GM10266 (cell line): ENCODE results near the gene MBL2.

ENCODE experiments used
- DNase-seq: peaks from one replicate; pipeline ENCODE4 v3.0.0; 2012; ENCODE audit errors: extremely low spot score
- TF ChIP-seq, protein P1 (sequence below): IDR thresholded peaks from 2 replicates; pipeline ENCODE4 v1.5.1; 2012; ENCODE audit warnings: mild to moderate bottlenecking, low read depth; ENCODE audit not compliant: control insufficient read depth, insufficient read depth; ENCODE audit errors: missing control alignments

MBL2 gene

DNA sequence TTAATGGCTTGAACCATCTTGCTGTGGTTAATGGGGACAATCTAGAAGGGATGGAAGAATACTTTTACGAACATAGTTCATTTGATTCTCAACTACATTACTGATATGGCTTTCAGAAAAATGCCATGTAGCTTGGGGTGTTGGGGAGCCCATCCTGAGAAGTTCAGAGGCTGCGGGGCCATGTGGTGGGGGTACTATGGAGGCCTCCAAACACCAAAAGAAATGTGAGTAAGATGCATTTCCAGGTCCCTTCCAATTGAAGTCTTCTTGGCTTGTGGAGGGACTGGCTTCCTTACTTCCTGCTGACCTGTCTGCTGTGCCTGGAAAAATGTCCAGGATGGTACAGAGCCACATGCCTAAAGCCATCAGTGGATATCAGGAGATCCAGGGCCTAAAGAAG is 1.6 kb upstream of the MBL2 start:
- TF ChIP-seq, protein P1, sequence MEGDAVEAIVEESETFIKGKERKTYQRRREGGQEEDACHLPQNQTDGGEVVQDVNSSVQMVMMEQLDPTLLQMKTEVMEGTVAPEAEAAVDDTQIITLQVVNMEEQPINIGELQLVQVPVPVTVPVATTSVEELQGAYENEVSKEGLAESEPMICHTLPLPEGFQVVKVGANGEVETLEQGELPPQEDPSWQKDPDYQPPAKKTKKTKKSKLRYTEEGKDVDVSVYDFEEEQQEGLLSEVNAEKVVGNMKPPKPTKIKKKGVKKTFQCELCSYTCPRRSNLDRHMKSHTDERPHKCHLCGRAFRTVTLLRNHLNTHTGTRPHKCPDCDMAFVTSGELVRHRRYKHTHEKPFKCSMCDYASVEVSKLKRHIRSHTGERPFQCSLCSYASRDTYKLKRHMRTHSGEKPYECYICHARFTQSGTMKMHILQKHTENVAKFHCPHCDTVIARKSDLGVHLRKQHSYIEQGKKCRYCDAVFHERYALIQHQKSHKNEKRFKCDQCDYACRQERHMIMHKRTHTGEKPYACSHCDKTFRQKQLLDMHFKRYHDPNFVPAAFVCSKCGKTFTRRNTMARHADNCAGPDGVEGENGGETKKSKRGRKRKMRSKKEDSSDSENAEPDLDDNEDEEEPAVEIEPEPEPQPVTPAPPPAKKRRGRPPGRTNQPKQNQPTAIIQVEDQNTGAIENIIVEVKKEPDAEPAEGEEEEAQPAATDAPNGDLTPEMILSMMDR: no peak
- DNase-seq: no peak

DNA sequence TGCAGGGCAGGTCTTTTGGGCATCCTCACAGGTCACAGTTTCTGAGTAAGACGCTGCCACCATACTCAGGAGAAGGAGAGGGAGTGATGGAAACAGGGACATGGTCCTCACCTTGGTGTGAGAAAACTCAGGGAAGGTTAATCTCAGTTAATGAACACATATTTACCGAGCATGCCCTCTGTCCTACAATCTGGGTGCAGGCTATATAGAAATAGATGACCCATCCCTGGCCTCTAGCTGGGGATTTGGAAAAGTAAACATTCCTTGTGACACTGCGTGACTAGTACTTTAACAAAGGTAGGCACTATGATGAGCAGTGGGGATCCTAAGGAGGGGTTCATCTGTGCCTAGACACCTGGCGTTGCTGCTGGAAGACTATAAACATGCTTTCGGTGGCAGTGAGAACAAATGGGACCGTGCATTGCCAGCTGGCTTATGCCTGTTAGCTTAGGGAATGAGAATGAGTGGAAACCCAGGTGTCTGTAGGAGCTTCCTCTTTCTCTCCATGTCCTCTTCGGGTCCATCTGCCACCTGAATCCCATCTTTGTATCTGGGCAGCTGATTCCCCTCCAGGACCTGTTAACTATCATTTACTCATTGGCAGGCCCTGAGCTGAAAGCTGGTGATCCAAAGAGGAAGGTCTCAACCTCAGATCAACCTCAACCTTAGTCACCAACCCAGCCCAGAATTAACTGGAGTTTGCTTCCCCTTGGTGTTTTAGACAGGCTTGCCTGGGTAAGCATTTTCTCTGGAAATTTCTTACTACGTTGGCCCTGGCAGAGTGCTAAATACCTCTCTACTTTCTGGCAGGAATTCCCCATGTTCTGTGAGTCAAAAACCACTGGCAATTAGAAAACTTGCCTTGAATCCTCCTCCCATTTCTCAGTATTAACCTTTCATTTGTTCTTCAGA is 794 bp downstream of the MBL2 start:
- no peak for DNase-seq

DNA sequence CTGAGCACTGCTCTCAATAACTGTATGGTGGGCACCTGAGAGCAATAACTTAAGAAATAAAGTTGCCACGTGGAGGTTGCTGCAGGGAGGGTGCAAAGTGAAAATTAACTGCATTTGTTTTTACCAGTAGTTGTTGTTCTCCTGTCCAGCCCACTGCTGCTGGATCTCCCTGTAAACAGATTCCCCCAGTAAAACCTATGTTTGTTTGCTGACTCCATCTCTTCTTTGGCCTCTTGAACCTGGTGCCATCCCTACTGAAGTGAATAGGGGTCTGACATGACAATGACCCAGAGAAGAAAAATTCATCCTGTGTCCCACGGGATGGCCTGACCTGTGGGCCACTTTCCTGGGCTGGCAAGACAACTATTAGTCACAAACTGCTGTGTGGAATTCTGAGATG is 1.7 kb downstream of the MBL2 start:
- TF ChIP-seq, protein P1: no peak

More for the DNA sequence above, 794 bp downstream of the MBL2 start:
- TF ChIP-seq, protein P1: no peak

DNA sequence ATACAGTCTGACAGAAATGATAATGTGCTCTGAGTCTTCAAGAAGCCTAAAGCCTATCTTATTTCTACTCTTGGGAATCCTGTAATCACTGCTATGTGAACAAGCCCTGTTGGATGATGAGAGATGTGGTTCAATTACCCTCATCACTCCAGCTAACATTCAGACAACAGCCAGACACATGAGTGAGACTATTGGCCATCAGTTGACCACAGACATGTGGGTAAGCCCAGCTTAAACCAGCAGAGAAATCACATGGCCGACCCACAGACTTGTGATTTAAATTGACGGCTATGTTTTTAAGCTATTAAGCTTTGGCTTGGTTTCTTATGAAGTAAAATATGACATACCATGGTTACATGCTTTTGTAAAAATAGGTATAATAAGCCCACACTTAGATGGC is 2.6 kb downstream of the MBL2 start:
- TF ChIP-seq, protein P1: no peak
- DNase-seq: no peak

More for the DNA sequence above, 1.7 kb downstream of the MBL2 start:
- no peak for DNase-seq

DNA sequence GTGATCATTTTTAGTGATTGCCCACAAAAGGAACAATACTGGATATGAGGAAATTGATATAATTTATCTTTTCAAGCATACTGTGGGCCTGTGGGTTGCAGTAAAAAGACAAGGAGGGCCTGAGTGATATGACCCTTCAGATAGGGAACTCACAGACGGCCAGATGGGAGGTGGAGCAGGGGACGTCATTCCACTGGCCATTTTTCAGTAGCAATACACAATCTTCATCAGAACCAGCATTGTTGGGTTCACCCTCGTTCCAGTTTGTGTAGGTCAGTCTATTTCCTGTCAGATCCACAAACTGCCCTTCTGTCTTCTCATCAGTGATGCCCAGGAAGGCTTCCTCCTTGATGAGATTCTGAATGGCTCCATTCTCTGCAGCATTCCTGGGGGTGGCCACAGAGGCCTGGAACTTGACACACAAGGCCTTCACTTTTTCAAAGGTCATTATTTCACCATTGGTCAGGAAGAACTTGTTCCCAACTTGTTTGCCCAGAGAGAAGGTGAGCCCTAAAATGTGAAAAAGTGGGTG is 4.5 kb downstream of the MBL2 start:
- TF ChIP-seq, protein P1: no peak
- no peak for DNase-seq

DNA sequence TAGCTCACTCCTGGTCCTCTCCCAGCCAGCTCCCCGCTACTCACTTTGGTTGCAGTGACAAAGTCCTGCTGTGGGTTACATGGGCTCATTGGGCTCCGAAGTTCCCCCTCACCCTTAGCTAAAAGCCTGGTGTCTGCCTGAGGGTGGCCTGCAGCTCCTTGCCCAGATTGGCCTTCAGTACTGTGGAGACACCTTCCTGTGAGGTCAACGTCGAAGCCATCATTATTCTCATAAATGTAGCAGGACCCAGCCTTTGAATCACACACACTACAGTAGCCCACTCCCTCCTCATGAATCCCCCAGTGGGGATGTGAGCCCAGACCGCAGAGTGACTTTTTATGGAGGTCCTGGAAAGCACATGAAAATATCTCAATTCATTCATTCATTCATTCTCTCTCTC is 10.5 kb downstream of the MBL2 start:
- TF ChIP-seq, protein P1: no peak
- no peak for DNase-seq

DNA sequence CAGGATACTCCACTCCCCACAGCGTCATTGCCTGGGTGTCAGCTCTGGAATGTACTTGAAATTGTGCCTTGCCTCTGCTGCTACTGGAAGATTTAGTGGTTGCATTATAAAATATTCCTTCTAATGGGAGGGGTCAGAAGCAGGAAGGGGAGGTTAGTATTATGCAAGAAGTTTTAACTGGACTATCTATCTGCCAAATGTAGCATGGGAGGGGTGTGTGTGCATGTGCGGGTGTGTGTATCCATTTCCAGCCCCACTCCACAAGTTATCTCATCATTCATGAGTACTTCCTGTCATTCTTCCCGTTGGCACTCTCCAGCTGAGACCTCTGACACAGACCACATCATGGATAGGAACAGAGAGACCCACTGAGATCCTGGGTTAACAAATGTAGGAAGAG is 13.4 kb downstream of the MBL2 start:
- TF ChIP-seq, protein P1: no peak
- DNase-seq: no peak
